Parathyroid adenoma (tissue), 2 donors: ENCODE data around the gene BCL2L11.

Experiments
- H2AFZ ChIP-seq: fragments of 300-600 bp; sonication (generic); one replicate; pipeline ENCODE4 v1.7.0; 2017; ENCODE audit warnings: antibody characterized with exemption, mild to moderate bottlenecking
- H3K27ac ChIP-seq: fragments of 300-600 bp; sonication (generic); one replicate; pipeline ENCODE4 v1.7.0; 2017
- H3K27me3 ChIP-seq: fragments of 300-600 bp; sonication (generic); one replicate; pipeline ENCODE4 v1.7.0; 2017; ENCODE audit warnings: low read length; ENCODE audit not compliant: control insufficient read depth, insufficient read depth
- H3K36me3 ChIP-seq: fragments of 300-600 bp; sonication (generic); one replicate; pipeline ENCODE4 v1.7.0; 2017; ENCODE audit warnings: low read length; ENCODE audit not compliant: control insufficient read depth, insufficient read depth
- H3K4me1 ChIP-seq: fragments of 300-600 bp; sonication (generic); one replicate; pipeline ENCODE4 v1.7.0; 2017; ENCODE audit warnings: control low read depth
- H3K4me2 ChIP-seq: fragments of 300-600 bp; sonication (generic); one replicate; pipeline ENCODE4 v1.7.0; 2017; ENCODE audit warnings: low read length
- H3K4me3 ChIP-seq: fragments of 300-600 bp; sonication (generic); one replicate; pipeline ENCODE4 v1.7.0; 2017; ENCODE audit warnings: low read depth, low read length
- H3K79me2 ChIP-seq: fragments of 300-600 bp; sonication (generic); one replicate; pipeline ENCODE4 v1.7.0; 2017; ENCODE audit warnings: control low read depth
- H3K9ac ChIP-seq: fragments of 300-600 bp; sonication (generic); one replicate; pipeline ENCODE4 v1.7.0; 2017; ENCODE audit warnings: mild to moderate bottlenecking
- H3K9me3 ChIP-seq: fragments of 300-600 bp; sonication (generic); one replicate; pipeline ENCODE4 v1.7.0; 2017; ENCODE audit warnings: low read length; ENCODE audit not compliant: control insufficient read depth
- CTCF ChIP-seq: fragments of 300-600 bp; sonication (generic); IDR thresholded peaks from one replicate; pipeline ENCODE4 v1.7.0; 2017; ENCODE audit warnings: antibody characterized with exemption, mild to moderate bottlenecking
- donor health status: primary hyperparathyroidism.

Gene BCL2L11

GRCh38 chr2:111121028-111121827 is 514 bp downstream of the BCL2L11 start:
- Histone ChIP-seq H3K9me3 (no peaks in the 10 kb centered on the region), H3K27me3 (no peaks in the 10 kb centered on the region), H3K27ac (peak overlapping the region; percentile 87), H2AFZ (peak overlapping the region; percentile 97), H3K9ac (peak overlapping the region; percentile 13), H3K79me2 (peaks cover 20% of the 10 kb centered on the region), H3K4me2 (peak overlapping the region; percentile 97), H3K36me3 (no peaks in the 10 kb centered on the region), H3K4me1 (peaks cover 3% of the 10 kb centered on the region), H3K4me3 (peak overlapping the region; percentile 85)
- no peak for TF ChIP-seq CTCF

- peak overlapping the region; percentile 97 for H3K4me2 ChIP-seq
- H3K79me2 ChIP-seq: peaks cover 22% of the 10 kb centered on the region
- no peaks in the 10 kb centered on the region for H3K36me3 ChIP-seq
- H3K4me1 ChIP-seq: peaks cover 3% of the 10 kb centered on the region
- no peaks in the 10 kb centered on the region for H3K9me3 ChIP-seq
- peak overlapping the region; percentile 13 for H3K9ac ChIP-seq
- peak overlapping the region; percentile 87 for H3K27ac ChIP-seq
- no peak for TF ChIP-seq CTCF
- H2AFZ ChIP-seq: peak overlapping the region; percentile 97
- peak overlapping the region; percentile 85 for H3K4me3 ChIP-seq
- no peaks in the 10 kb centered on the region for H3K27me3 ChIP-seq
These were observed 1.3 kb downstream of the BCL2L11 start for GRCh38 chr2:111121828-111122630.

- peaks cover 25% of the 10 kb centered on the region for H3K79me2 ChIP-seq
- no peak for TF ChIP-seq CTCF
- H2AFZ ChIP-seq: peak overlapping the region; percentile 88
- peak overlapping the region; percentile 97 for H3K4me2 ChIP-seq
- H3K27ac ChIP-seq: peak overlapping the region; percentile 85
- peak overlapping the region; percentile 93 for H3K4me3 ChIP-seq
- H3K4me1 ChIP-seq: peaks cover 3% of the 10 kb centered on the region
- H3K9me3 ChIP-seq: no peaks in the 10 kb centered on the region
- H3K9ac ChIP-seq: peak overlapping the region; percentile 13
- no peaks in the 10 kb centered on the region for H3K36me3 ChIP-seq
- H3K27me3 ChIP-seq: no peaks in the 10 kb centered on the region
These were observed 2.1 kb downstream of the BCL2L11 start for GRCh38 chr2:111122631-111123421.

GRCh38 chr2:111123751-111124150 is 3.0 kb downstream of the BCL2L11 start:
- H3K4me3 ChIP-seq: no peak overlapping the region
- H3K4me1 ChIP-seq: peaks cover 3% of the 10 kb centered on the region
- peaks cover 25% of the 10 kb centered on the region for H3K79me2 ChIP-seq
- H3K4me2 ChIP-seq: peak overlapping the region; percentile 97
- no peaks in the 10 kb centered on the region for H3K9me3 ChIP-seq
- no peaks in the 10 kb centered on the region for H3K36me3 ChIP-seq
- no peak overlapping the region for H3K9ac ChIP-seq
- H3K27me3 ChIP-seq: no peaks in the 10 kb centered on the region
- no peak overlapping the region for H2AFZ ChIP-seq
- no peak for TF ChIP-seq CTCF
- peak overlapping the region; percentile 85 for H3K27ac ChIP-seq
